Choroid plexus epithelial cell (primary cell): ENCODE data around the gene RPS27L.
"Not testable (repeated sequence)": the region's sequence is repeated elsewhere in the genome, so short reads cannot be mapped to it uniquely, and the experiment has no call there.

ENCODE experiments used
- DNase-seq: peaks from one replicate; pipeline ENCODE4 v3.0.0-alpha.2; 2010; ENCODE audit warnings: low read depth
- H3K4me3 ChIP-seq: 2 replicates; pipeline ENCODE4 v1.5.1; 2011; ENCODE audit warnings: low read depth, mild to moderate bottlenecking, control low read depth, low read length, moderate library complexity
- TF ChIP-seq, protein P1 (sequence below): conservative IDR thresholded peaks from 2 replicates; pipeline ENCODE4 v1.5.1; 2011; ENCODE audit warnings: low read depth, mild to moderate bottlenecking, control low read depth, inconsistent platforms, low read length, moderate library complexity

Gene RPS27L

DNA sequence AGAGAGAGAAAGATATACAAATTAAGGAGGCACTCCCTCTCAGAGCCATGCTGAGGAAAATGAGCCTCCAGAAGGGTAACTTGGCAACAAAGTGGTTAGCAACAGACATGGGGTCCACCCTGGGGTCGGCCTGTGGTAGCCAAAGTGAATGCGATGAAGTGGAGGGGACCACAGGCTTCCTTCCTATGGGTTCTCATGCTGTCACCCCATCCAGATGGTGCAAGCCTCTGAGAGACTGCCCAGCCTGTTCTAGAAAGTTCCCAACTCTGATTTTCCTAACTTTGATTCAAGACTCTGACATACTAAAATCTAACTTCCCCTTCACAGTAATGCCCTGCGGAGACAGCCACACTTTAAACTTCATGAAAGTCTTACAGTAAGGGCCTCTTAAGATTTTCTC is 53.9 kb downstream of the RPS27L start:
- no peak for DNase-seq
- H3K4me3 ChIP-seq: no peak overlapping the region
- TF ChIP-seq, protein P1, sequence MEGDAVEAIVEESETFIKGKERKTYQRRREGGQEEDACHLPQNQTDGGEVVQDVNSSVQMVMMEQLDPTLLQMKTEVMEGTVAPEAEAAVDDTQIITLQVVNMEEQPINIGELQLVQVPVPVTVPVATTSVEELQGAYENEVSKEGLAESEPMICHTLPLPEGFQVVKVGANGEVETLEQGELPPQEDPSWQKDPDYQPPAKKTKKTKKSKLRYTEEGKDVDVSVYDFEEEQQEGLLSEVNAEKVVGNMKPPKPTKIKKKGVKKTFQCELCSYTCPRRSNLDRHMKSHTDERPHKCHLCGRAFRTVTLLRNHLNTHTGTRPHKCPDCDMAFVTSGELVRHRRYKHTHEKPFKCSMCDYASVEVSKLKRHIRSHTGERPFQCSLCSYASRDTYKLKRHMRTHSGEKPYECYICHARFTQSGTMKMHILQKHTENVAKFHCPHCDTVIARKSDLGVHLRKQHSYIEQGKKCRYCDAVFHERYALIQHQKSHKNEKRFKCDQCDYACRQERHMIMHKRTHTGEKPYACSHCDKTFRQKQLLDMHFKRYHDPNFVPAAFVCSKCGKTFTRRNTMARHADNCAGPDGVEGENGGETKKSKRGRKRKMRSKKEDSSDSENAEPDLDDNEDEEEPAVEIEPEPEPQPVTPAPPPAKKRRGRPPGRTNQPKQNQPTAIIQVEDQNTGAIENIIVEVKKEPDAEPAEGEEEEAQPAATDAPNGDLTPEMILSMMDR: no peak

DNA sequence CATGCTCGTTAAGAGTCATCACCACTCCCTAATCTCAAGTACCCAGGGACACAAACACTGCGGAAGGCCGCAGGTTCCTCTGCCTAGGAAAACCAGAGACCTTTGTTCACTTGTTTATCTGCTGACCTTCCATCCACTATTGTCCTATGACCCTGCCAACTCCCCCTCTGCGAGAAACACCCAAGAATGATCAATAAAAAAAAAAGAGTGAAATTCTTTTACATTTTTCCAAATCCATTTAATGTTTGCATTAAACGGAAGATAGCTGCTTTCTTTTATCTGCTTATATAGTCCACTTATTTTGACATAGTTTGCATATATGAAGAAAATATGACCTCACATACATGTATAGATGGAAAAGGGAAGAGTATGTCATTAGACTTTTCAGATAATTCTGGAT is 57.7 kb downstream of the RPS27L start:
- not testable (repeated sequence) for DNase-seq, H3K4me3 ChIP-seq

DNA sequence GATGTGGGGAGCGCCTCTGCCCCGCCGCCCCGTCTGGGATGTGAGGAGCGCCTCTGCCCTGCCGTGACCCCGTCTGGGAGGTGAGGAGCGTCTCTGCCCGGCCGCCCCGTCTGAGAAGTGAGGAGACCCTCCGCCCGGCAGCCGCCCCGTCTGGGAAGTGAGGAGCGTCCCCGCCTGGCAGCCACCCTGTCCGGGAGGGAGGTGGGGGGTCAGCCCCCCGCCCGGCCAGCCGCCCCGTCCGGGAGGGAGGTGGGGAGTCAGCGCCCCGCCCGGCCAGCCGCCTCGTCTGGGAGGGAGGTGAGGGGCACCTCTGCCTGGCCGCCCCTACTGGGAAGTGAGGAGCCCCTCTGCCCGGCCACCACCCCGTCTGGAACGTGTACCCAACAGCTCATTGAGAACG is 58.4 kb downstream of the RPS27L start:
- DNase-seq, H3K4me3 ChIP-seq: not testable (repeated sequence)
